Epithelial cell of esophagus (primary cell): Measurements from ENCODE around the gene CCNI.
"Not testable (repeated sequence)": the region's sequence is repeated elsewhere in the genome, so short reads cannot be mapped to it uniquely, and the experiment has no call there.

Experiments used
- DNase-seq: peaks from one replicate; pipeline ENCODE4 v3.0.0; 2010; ENCODE audit warnings: low read depth
- H3K4me3 ChIP-seq: 2 replicates; pipeline ENCODE4 v1.5.1; 2011; ENCODE audit warnings: mild to moderate bottlenecking, low read length, control low read depth
- CTCF ChIP-seq: IDR thresholded peaks from 2 replicates; pipeline ENCODE4 v1.5.1; 2011; ENCODE audit warnings: low read depth, mild to moderate bottlenecking, low read length, control low read depth, inconsistent platforms; ENCODE audit not compliant: insufficient read depth; ENCODE audit errors: missing control alignments

CCNI gene

DNA sequence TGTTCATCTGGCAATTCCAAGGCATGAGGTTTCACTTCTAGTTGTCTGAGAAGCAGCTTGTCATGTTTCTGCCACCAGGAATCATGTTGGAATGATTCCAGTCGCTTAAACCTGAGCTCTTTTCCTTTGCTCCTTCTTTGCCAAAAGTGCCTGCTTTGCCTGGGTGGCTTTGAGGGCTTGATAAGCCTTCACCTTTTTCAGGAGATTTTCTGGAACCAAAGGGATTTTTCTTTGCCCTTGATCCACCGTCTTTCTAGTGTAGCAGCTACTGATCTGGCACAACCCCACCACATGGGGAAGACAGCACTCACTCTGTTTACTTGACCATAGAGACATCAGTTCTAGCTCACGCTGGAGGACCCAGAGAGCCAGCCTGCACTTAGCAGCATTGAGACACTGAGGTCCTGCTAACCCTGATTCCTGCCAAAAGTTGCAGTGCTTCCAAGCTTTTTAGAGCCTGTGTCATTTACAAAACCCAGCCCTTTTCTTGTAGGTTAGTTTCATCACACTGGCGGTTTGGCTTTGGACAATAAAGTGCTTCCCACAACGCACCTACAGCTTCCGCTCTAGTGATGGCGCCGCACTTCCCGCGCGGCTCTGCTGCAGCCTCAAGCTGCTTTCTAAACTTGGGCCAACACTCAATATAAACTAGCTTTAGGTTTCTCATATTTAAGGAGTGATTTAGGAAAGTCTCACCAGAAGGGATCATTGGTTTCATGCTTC, 7.3 kb upstream of the CCNI start:
- no peak for TF ChIP-seq CTCF
- H3K4me3 ChIP-seq: no peak overlapping the region
- no peak for DNase-seq

- not testable (repeated sequence) for H3K4me3 ChIP-seq, DNase-seq
These were observed 5.0 kb upstream of the CCNI start for GRCh38 chr4:77080806-77081205.

DNA sequence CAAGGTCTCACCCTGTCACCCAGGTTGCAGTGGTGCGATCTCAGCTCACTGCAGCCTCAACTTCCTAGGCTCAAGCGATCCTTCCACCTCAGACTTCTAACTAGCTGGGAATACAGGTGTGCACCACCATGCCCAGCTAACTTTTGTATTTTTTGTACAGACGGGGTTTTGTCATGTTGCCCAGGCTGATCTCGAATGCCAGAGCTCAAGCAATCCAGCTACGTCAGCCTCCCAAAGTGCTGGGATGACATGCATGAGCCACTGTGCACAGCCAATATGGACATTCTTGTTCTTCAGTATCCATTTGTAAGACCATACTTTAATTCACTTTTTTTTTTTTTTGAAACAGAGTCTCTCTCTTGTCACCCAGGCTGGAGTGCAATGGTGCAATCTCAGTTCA, 3.5 kb upstream of the CCNI start:
- TF ChIP-seq CTCF: no peak
- no peak overlapping the region for H3K4me3 ChIP-seq
- DNase-seq: no peak

GRCh38 chr4:77078401-77078800, 2.6 kb upstream of the CCNI start:
- no peak for DNase-seq
- no peak overlapping the region for H3K4me3 ChIP-seq
- TF ChIP-seq CTCF: no peak

GRCh38 chr4:77076889-77077635, 1.3 kb upstream of the CCNI start:
- TF ChIP-seq CTCF: no peak
- peak overlapping the region; percentile 65 for H3K4me3 ChIP-seq
- no peak for DNase-seq

GRCh38 chr4:77074981-77075855, 571 bp downstream of the CCNI start:
- DNase-seq: peak; percentile 67
- H3K4me3 ChIP-seq: peak overlapping the region; percentile 65
- TF ChIP-seq CTCF: no peak

DNA sequence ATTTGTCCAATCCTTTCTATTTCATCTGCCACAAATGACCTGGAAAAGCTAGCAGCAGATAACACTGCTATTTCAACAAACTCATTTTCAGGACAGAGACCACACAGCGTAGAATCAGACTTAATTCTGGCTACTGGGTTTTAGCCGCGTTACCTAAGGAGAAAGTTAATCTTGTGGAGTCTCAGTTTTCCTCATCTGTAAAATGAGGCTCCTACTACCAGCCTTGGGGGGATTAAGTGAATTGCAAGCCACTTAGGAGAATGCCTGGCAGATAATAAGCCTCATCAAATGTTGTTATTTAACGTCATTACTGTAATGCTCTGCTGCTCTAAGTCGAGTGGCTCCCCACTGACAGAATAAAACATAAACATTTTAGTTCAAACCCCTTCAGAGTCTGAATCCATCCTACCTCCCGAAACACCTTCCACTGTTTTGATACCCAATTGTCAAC, 1.4 kb downstream of the CCNI start:
- TF ChIP-seq CTCF: no peak
- peak overlapping the region; percentile 65 for H3K4me3 ChIP-seq
- peak; percentile 13 for DNase-seq
